H1 (cell line): ENCODE measurements around the gene RYR3.

ENCODE experiments used
- KDM5A ChIP-seq: fragments of 200-600 bp; IDR thresholded peaks from 2 replicates; pipeline ENCODE4 v1.7.1; 2012; ENCODE audit warnings: mild to moderate bottlenecking, low read length, inconsistent platforms, mixed read lengths
- RFX5 ChIP-seq: IDR thresholded peaks from 2 replicates; pipeline ENCODE4 v1.6.1; 2011; ENCODE audit warnings: low read depth, low read length, improper control_type of control experiment, borderline replicate concordance

- TF ChIP-seq KDM5A (no peak), RFX5 (no peak)
Observed at GRCh38 chr15:33664947-33665346, 354.2 kb downstream of the RYR3 start.
